ENCODE measurements around the gene CNKSR2.

The CNKSR2 gene

DNA sequence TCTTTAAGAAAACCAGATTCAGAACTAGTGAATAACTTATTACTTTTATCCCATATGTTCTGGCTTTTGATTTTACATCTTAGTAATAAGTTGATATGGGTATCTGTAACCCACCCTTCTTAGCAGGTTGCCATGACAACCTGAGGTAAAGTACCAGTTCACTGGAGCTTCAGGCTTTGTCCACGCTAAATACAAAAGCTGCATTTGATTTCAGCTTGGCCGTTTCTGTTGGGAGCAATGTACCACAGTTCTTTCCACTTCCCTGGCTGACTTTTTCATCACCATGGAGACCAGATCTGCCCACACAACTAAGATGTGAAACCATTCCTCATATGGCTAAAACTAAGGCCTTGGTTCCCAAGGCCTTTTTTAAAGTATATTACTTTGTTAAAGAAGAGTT is 257.8 kb downstream of the CNKSR2 start:
- no peak for TF ChIP-seq CTCF (IDR thresholded peaks at IDR 0.05; ENCODE audit: extremely low read depth, missing control alignments)
- DNase-seq (ENCODE audit: low spot score): no peak

DNA sequence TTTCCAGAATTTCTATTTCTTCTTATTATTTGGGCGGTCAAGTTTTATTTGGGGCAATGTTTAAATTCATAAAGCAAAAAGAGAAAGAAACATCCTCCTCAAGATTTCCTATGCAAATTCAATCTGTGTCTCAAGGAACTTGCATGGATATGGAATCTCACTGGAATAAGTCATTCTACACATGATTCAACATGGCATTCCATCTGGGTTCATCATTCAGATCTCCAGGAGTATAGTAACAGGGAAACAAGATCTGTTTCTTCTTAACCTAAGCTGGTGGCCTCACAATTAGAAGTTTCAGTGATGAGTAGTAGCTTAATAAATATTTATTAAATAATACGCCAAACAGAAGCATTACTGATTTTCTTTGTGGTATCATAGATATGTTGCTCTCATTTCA is 264.1 kb downstream of the CNKSR2 start:
- no peak for DNase-seq (ENCODE audit: low spot score)
- TF ChIP-seq CTCF (IDR thresholded peaks at IDR 0.05; ENCODE audit: extremely low read depth, missing control alignments): no peak

- no peak for DNase-seq (ENCODE audit: low spot score)
- no peak for TF ChIP-seq CTCF (IDR thresholded peaks at IDR 0.05; ENCODE audit: extremely low read depth, missing control alignments)
These were observed 265.6 kb downstream of the CNKSR2 start for GRCh38 chrX:21639775-21640174.

DNA sequence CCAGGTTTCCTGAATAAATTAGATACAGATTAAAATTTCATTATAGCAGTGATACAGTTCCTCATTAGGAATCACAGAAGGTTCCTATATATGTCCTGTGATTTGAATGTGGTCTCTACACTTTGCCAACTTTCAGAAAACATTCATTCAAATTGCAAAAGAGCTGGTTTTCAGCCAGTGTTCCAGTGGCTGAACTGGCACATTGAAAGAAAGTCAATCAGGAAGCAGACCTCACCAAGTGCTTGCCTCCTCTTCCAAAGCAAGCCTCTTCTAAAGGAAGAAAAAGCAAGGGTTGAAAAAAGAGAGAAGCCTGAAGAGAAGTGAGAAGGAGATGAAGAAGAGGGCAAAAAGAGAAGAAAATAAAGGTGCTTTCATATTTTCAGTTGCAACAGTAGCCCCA is 271.2 kb downstream of the CNKSR2 start:
- no peak for TF ChIP-seq CTCF (IDR thresholded peaks at IDR 0.05; ENCODE audit: extremely low read depth, missing control alignments)

DNA sequence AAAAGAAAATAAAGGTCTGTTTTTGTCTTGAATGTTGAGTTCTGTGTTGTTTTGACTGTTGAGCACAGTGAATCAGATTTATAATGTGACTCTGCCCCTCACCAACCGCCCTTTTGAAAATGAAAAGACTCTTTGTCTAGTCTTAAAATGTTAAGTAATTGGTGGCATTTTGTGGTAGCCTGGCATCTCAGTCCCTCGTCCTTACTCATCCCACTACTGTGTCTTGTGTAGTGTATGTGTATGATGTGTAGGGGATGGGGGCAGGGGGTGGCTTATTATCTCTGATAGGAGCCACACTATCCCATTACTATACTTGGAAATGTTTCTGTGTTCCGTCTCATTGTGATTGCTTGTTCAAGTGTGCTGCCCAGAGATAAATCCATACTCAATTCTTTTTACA is 271.7 kb downstream of the CNKSR2 start:
- TF ChIP-seq CTCF (IDR thresholded peaks at IDR 0.05; ENCODE audit: extremely low read depth, missing control alignments): no peak
- DNase-seq (ENCODE audit: low spot score): no peak

More for the DNA sequence above, 271.2 kb downstream of the CNKSR2 start:
- DNase-seq (ENCODE audit: low spot score): no peak

- peak; percentile 7 for DNase-seq (ENCODE audit: low spot score)
- TF ChIP-seq CTCF (IDR thresholded peaks at IDR 0.05; ENCODE audit: extremely low read depth, missing control alignments): no peak
These were observed 281.8 kb downstream of the CNKSR2 start for GRCh38 chrX:21655901-21656586.

DNA sequence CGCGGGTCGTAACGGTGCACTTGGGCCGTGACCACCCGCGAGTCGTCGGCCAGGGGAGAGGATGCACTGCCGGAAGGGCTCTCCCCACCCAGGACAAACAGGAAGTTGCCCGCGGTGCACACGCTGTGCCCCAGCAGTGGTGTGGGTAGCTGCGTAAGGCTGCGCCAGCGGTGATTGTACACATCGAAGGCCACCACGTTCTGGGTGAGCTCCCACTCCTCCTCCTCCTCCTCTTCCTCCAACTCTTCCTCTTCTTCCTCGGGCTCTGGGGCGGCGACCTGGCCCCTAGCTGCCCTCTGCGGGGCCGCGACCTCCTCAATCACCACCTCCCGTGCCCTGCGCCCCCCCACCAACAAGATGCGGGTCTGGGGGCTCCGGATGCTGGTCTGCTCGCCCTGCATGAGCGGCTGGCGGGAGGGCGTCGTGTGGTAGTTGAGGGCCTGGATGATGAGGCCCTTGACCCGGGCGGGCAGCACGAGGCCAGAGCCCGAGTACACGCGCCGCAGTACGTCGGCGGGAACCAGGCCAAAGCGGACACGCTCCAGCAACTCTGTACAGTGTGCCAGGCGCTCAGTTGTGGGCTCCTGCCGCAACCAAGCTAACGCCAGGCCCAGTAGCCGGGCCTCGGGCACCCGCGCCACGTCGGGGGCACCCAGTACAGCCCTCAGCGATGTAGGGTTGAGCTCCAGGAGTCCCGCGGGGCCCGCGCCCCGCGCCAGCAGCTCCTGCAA is 282.5 kb downstream of the CNKSR2 start:
- no peak for DNase-seq (ENCODE audit: low spot score)
- no peak for TF ChIP-seq CTCF (IDR thresholded peaks at IDR 0.05; ENCODE audit: extremely low read depth, missing control alignments)

All from GM20000 (cell line).